MM.1S (cell line): Measurements from ENCODE around the gene SLC46A2.

Experiments
- CTCF ChIP-seq: fragments of 300-600 bp; sonication (generic); IDR thresholded peaks from 2 replicates; pipeline ENCODE4 v1.5.1; 2016; ENCODE audit warnings: antibody characterized with exemption, low read length, mixed read lengths
- EZH2 ChIP-seq: fragments of 300-600 bp; sonication (generic); optimal IDR thresholded peaks from 2 replicates; pipeline ENCODE3; 2017; ENCODE audit warnings: low read depth, mild to moderate bottlenecking, antibody characterized with exemption, low read length, mixed read lengths

- TF ChIP-seq CTCF (no peak), EZH2 (no peak)
Observed at GRCh38 chr9:112854657-112855056, 36.0 kb downstream of the SLC46A2 start.
